Measurements from ENCODE around the gene ATXN1.
"Not testable (repeated sequence)": the region's sequence is repeated elsewhere in the genome, so short reads cannot be mapped to it uniquely, and the experiment has no call there.

Gene ATXN1

GRCh38 chr6:16265351-16266341 is 495.6 kb downstream of the ATXN1 start:
- DNase-seq (ENCODE audit: low read depth): no peak
- TF ChIP-seq, protein P1, sequence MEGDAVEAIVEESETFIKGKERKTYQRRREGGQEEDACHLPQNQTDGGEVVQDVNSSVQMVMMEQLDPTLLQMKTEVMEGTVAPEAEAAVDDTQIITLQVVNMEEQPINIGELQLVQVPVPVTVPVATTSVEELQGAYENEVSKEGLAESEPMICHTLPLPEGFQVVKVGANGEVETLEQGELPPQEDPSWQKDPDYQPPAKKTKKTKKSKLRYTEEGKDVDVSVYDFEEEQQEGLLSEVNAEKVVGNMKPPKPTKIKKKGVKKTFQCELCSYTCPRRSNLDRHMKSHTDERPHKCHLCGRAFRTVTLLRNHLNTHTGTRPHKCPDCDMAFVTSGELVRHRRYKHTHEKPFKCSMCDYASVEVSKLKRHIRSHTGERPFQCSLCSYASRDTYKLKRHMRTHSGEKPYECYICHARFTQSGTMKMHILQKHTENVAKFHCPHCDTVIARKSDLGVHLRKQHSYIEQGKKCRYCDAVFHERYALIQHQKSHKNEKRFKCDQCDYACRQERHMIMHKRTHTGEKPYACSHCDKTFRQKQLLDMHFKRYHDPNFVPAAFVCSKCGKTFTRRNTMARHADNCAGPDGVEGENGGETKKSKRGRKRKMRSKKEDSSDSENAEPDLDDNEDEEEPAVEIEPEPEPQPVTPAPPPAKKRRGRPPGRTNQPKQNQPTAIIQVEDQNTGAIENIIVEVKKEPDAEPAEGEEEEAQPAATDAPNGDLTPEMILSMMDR (conservative IDR thresholded peaks at IDR 0.05; ENCODE audit: low read depth, low read length): no peak
- H3K4me3 ChIP-seq (ENCODE audit: low read length): no peak overlapping the region

DNA sequence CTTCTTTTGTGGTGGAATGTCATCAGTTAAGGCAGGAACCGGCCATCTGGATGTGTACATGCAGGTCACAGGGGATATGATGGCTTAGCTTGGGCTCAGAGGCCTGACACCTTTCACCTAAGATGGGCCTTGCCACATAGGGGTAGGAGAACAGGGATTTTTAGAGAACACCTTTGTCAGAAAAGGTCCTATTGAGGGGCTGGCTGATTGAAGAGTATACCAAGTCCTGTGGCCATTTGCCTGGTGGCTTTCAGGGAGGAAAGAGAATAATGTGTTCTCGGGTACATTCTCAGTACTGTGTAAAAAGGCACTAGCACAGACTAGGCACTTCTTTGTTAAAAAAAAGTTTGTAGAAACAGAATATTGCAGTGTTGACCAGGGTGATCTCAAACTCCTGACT is 496.5 kb downstream of the ATXN1 start:
- no peak overlapping the region for H3K4me3 ChIP-seq (ENCODE audit: low read length)
- TF ChIP-seq, protein P1 (conservative IDR thresholded peaks at IDR 0.05; ENCODE audit: low read depth, low read length): no peak
- DNase-seq (ENCODE audit: low read depth): no peak

GRCh38 chr6:16263464-16264099 is 497.7 kb downstream of the ATXN1 start:
- not testable (repeated sequence) for H3K4me3 ChIP-seq (ENCODE audit: low read length); DNase-seq (ENCODE audit: low read depth)

DNA sequence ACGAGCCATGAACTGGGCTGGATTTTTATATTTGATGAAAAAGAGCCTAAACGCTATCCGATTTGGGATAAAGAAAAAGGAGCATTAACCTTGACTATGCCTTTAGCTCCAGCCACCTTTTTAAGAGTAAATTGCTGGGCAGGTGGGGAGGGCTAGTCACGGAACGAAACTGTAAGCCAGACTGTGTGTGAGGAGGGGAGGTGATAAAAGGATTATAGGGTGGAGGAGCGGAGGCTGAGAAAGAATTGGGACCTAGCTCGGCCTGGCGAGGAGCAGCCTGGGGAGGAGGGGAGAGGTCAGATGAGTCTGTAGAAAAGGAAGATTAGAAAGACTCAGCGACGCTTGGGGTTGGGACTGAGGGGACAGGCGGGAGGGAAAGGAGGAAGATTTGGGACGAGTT is 498.5 kb downstream of the ATXN1 start:
- not testable (repeated sequence) for DNase-seq (ENCODE audit: low read depth); H3K4me3 ChIP-seq (ENCODE audit: low read length)

DNA sequence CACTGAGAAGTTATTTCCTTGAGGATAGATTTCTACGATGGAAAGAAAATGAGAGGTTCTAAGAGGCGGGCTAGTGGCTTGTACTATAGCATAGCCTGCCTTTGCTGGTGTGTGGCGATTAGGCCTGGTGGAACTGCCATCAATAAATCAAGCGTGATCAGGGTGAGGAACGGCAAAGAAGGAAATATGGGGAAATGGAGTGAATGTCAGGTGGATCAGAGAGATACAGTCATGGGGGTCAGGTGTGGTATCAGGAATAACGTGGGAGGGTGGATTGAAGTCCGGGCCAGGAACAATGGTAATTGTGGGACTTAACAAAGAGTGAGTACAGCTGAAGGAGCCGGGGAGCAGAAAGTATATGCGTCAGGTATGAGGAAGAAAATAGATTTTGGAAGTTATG is 500.7 kb downstream of the ATXN1 start:
- not testable (repeated sequence) for H3K4me3 ChIP-seq (ENCODE audit: low read length); DNase-seq (ENCODE audit: low read depth)

GRCh38 chr6:16259604-16260003 is 501.7 kb downstream of the ATXN1 start:
- DNase-seq (ENCODE audit: low read depth); H3K4me3 ChIP-seq (ENCODE audit: low read length): not testable (repeated sequence)

DNA sequence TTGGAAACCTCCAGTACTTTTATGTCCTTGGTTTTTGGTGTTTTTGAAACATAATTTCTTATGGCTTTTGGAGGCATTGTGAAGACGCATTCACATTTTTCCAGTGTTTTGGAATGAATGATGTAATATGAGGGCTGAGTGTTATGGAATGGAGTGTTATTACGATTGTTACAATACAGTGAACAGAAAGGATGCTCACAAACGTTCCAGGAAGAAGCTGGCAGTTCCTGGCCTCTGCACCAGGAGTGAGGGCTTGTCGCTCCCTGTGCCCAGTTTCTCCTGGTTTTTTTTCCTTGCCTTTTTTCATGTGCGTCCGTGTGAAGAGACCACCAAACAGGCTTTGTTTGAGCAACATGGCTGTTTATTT is 502.6 kb downstream of the ATXN1 start:
- TF ChIP-seq, protein P1 (conservative IDR thresholded peaks at IDR 0.05; ENCODE audit: low read depth, low read length): no peak
- DNase-seq (ENCODE audit: low read depth): no peak

GRCh38 chr6:16257999-16258708 is 503.1 kb downstream of the ATXN1 start:
- TF ChIP-seq, protein P1 (conservative IDR thresholded peaks at IDR 0.05; ENCODE audit: low read depth, low read length): no peak
- no peak for DNase-seq (ENCODE audit: low read depth)

More for the DNA sequence above, 502.6 kb downstream of the ATXN1 start:
- H3K4me3 ChIP-seq (ENCODE audit: low read length): no peak overlapping the region

GRCh38 chr6:16256781-16257180 is 504.5 kb downstream of the ATXN1 start:
- H3K4me3 ChIP-seq (ENCODE audit: low read length): no peak overlapping the region
- no peak for DNase-seq (ENCODE audit: low read depth)
- TF ChIP-seq, protein P1 (conservative IDR thresholded peaks at IDR 0.05; ENCODE audit: low read depth, low read length): no peak

More at GRCh38 chr6:16257999-16258708, 503.1 kb downstream of the ATXN1 start:
- H3K4me3 ChIP-seq (ENCODE audit: low read length): no peak overlapping the region
